Fibroblast of mammary gland (primary cell): Measurements from ENCODE around the gene ZBTB43.
A peak's percentile ranks its signal among the peaks of the same experiment; 100 is the strongest.

ENCODE experiments used
- DNase-seq: peaks from one replicate; pipeline ENCODE4 v3.0.0-alpha.2; 2010; ENCODE audit warnings: low read depth
- H3K4me3 ChIP-seq: 2 replicates; pipeline ENCODE4 v1.5.1; 2011; ENCODE audit warnings: low read depth, mild to moderate bottlenecking, low read length, moderate library complexity; ENCODE audit not compliant: control insufficient read depth
- CTCF ChIP-seq: conservative IDR thresholded peaks from 2 replicates; pipeline ENCODE4 v1.5.1; 2011; ENCODE audit warnings: low read depth, low read length, inconsistent platforms; ENCODE audit not compliant: control insufficient read depth, insufficient read depth

Gene ZBTB43

GRCh38 chr9:126864771-126865170 is 59.9 kb downstream of the ZBTB43 start:
- no peak for DNase-seq
- TF ChIP-seq CTCF = no peak
- no peak overlapping the region for H3K4me3 ChIP-seq

- no peak overlapping the region for H3K4me3 ChIP-seq
- TF ChIP-seq CTCF = no peak
- peak; percentile 67 for DNase-seq
Measured at GRCh38 chr9:126869368-126869767, 64.5 kb downstream of the ZBTB43 start.

GRCh38 chr9:126872516-126872915 is 67.7 kb downstream of the ZBTB43 start:
- no peak for TF ChIP-seq CTCF
- H3K4me3 ChIP-seq = no peak overlapping the region
- no peak for DNase-seq

GRCh38 chr9:126874546-126875314 is 69.9 kb downstream of the ZBTB43 start:
- H3K4me3 ChIP-seq = no peak overlapping the region
- no peak for TF ChIP-seq CTCF
- no peak for DNase-seq

GRCh38 chr9:126875756-126876510 is 71.1 kb downstream of the ZBTB43 start:
- no peak for DNase-seq
- H3K4me3 ChIP-seq = no peak overlapping the region
- no peak for TF ChIP-seq CTCF

GRCh38 chr9:126876531-126876930 is 71.7 kb downstream of the ZBTB43 start:
- DNase-seq = no peak
- no peak for TF ChIP-seq CTCF
- no peak overlapping the region for H3K4me3 ChIP-seq
